ENCODE results near the gene LPIN3.
A peak's percentile ranks its signal among the peaks of the same experiment; 100 is the strongest.

Gene LPIN3

DNA sequence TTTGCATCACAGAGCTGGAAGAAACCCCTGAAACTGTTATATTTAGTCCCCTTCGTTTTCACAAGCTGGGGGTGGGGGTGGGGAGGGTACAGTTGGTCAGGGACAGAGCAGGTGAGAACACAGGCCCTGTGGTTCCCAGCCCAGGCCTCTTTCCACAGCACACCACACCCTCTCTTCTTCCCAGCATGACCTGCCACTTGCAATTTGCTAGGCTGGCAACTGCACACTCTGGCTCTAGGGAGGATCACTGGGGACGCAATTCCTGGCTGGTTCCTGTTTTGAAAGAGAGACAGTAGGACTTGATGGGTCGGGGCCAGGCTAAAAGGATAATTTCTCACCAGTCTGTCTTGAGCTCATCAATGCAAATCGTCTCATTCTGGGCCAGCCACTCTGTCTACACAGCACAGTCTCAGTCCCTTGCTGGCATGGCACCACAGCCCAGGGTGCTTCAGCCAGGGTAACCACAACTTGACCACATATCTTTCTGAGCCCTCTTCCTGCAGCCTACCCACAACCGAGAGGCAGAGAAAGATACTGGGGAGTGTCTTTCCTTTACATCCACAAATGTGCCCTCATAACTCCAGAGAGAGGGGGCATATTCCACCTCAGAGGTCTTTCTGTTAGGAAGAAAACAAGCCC, 67.7 kb downstream of the LPIN3 start:
- Histone ChIP-seq H3K4me1 (peaks cover 43 to 72% (median 52%) of the 10 kb centered on the region in 10 experiments), H3K27me3 (no peaks in the 10 kb centered on the region), H3K4me2 (peak overlapping the region; percentile 55 to 90 (median 79)), H3K4me3 (no peak overlapping the region), H4K20me1 (peaks cover 14 to 74% (median 29%) of the 10 kb centered on the region in 11 experiments; a peak in 21 of 22 replicates), H3K9me3 (replicated peaks in 1 of 11) (no peaks in the 10 kb centered on the region), H3K27ac (peak overlapping the region in 2 of 11 experiments; percentile 7 to 42; a peak in 1 of 22 replicates), H3K9ac (peak overlapping the region in 4 of 11 experiments; percentile 13 to 43 (median 34); a peak in 7 of 22 replicates), H3K36me3 (peaks cover 70 to 99% (median 82%) of the 10 kb centered on the region in 11 experiments)
- TF ChIP-seq Cebpa-rat (IDR thresholded peaks at IDR 0.05): no peak

DNA sequence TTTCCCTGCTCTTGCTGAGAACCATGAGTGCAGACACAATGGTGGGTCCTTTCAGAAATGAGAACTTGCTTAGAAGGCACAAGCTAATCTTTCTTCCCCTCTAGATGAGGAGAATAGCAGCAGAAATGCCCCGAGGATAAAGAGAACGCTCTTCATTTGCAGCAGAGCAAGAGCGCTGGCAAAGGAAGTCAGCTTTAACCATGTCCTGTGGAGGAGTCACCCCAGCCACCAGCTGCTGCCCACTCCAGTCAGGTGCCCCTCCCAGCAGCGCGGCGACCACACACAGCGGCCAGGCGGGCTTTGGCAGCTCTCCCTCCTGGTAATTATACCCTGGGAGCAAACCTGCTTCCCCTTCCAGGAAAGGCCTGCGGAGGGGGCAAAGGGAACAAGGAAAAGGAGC, 68.4 kb downstream of the LPIN3 start:
- H4K20me1 ChIP-seq: peaks cover 14 to 74% (median 27%) of the 10 kb centered on the region in 11 experiments; a peak in 21 of 22 replicates
- H3K4me2 ChIP-seq: peak overlapping the region; percentile 55 to 90 (median 79)
- no peak for TF ChIP-seq Cebpa-rat (IDR thresholded peaks at IDR 0.05)
- H3K4me3 ChIP-seq: no peak overlapping the region
- peaks cover 47 to 72% (median 56%) of the 10 kb centered on the region in 10 experiments for H3K4me1 ChIP-seq
- peak overlapping the region in 3 of 11 experiments; percentile 13 to 41 (median 27); a peak in 6 of 22 replicates for H3K9ac ChIP-seq
- H3K36me3 ChIP-seq: peaks cover 73 to 99% (median 85%) of the 10 kb centered on the region in 11 experiments
- no peaks in the 10 kb centered on the region for H3K9me3 ChIP-seq (replicated peaks in 1 of 11)
- H3K27ac ChIP-seq: peak overlapping the region in 2 of 11 experiments; percentile 7 to 42; a peak in 2 of 22 replicates
- no peaks in the 10 kb centered on the region for H3K27me3 ChIP-seq

Measured in BLaER1 treated with 17β-estradiol and CSF1 and Interleukin-3, amounts not matched to agents 10 nM and 100 nM (cell line).